GM12878 (cell line): ENCODE measurements around the gene H2BK1. TPM values are rescaled to one million over a fixed set of nuclear protein-coding genes. Genes with fewer than 3 reads are reported as not detected.

Source experiments
- BCL11A ChIP-seq: IDR thresholded peaks from 2 replicates; pipeline ENCODE4 v1.6.1; 2011; ENCODE audit warnings: low read depth, low read length
- CBX3 ChIP-seq: fragments of 200-600 bp; sonication (generic); IDR thresholded peaks from 2 replicates; pipeline ENCODE4 v1.6.1; 2016; ENCODE audit warnings: low read depth, borderline replicate concordance
- EGR1 ChIP-seq, 2 experiments: IDR thresholded peaks; 1 replicate in 1 of 2; 2 replicates in 1 of 2; pipeline ENCODE4 v1.6.1; 2011 to 2012; ENCODE audit warnings: low read depth in 2 of 2, low read length in 2 of 2, borderline replicate concordance in 1 of 2, mild to moderate bottlenecking in 1 of 2, moderate library complexity in 1 of 2
- KDM1A ChIP-seq: fragments of 200-600 bp; sonication (generic); IDR thresholded peaks from 2 replicates; pipeline ENCODE4 v1.6.1; 2016; ENCODE audit warnings: borderline replicate concordance
- NR2C1 ChIP-seq: fragments of 450-650 bp; IDR thresholded peaks from 2 replicates; pipeline ENCODE4 v1.6.1; 2017; ENCODE audit warnings: antibody characterized with exemption, mild to moderate bottlenecking, moderate library complexity
- STAT3 ChIP-seq: IDR thresholded peaks from 2 replicates; pipeline ENCODE4 v1.6.1; 2011; ENCODE audit warnings: low read depth, low read length, improper control_type of control experiment
- TARDBP ChIP-seq: IDR thresholded peaks from 2 replicates; pipeline ENCODE4 v1.6.1; 2016; ENCODE audit warnings: borderline replicate concordance
- TCF12 ChIP-seq: IDR thresholded peaks from 2 replicates; pipeline ENCODE4 v1.6.1; 2011; ENCODE audit warnings: low read depth, mild to moderate bottlenecking, low read length
- ZNF622 ChIP-seq: fragments of 450-650 bp; IDR thresholded peaks from 2 replicates; pipeline ENCODE4 v1.6.1; 2017; ENCODE audit warnings: mild to moderate bottlenecking, inconsistent platforms
- polyA plus RNA-seq, 11 experiments: library from polyadenylated mRNA; depleted of rRNA in 4 of 11; unstranded in 6 of 11; stranded (reverse) in 5 of 11; fragments of >200 nt; fragmentation: Nextera tagmentation in 4 of 11; fragmentation: Illumina TruSeq in 1 of 11; extraction: Ambion mirVana in 4 of 11; extraction: Trizol in 1 of 11; gene quantifications; 1 replicate in 1 of 11; 2 replicates in 10 of 11; pipeline versions ENCODE4 v1.2.1 to v1.2.3, GENCODE V29; 2011 to 2016; ENCODE audit warnings: inconsistent platforms in 2 of 11, missing spikeins in 2 of 11, low read depth in 1 of 11
- total RNA-seq, 4 experiments: library from RNA; depleted of rRNA in 3 of 4; stranded (reverse); fragments of >200 nt in 3 of 4; fragmentation: Illumina TruSeq in 1 of 4; extraction: Trizol in 1 of 4; gene quantifications; 2 replicates each; pipeline versions ENCODE4 v1.2.1 to v1.2.3, GENCODE V29; 2013 to 2021
- TF ChIP-seq, protein P1 (sequence below): fragments of 450-650 bp; IDR thresholded peaks from 2 replicates; pipeline ENCODE4 v1.6.1; 2017; ENCODE audit warnings: borderline replicate concordance
- TF ChIP-seq, protein P2 (sequence below): fragments of 450-650 bp; IDR thresholded peaks from 2 replicates; pipeline ENCODE4 v1.6.1; 2016; ENCODE audit warnings: mild to moderate bottlenecking, moderate library complexity, borderline replicate concordance
- TF ChIP-seq, protein P3 (sequence below): IDR thresholded peaks from 2 replicates; pipeline ENCODE4 v1.6.1; 2012; ENCODE audit warnings: low read depth, low read length, improper control_type of control experiment
- TF ChIP-seq, protein P4 (sequence below): fragments of 150-350 bp; IDR thresholded peaks from 2 replicates; pipeline ENCODE4 v1.6.1; 2014; ENCODE audit warnings: mild to moderate bottlenecking, low read depth, low read length
- TF ChIP-seq, protein P5 (sequence below): IDR thresholded peaks from 2 replicates; pipeline ENCODE4 v1.6.1; 2012; ENCODE audit warnings: mild to moderate bottlenecking, low read depth, low read length
- TF ChIP-seq, protein P6 (sequence below): IDR thresholded peaks from 2 replicates; pipeline ENCODE4 v1.6.1; 2011; ENCODE audit warnings: borderline replicate concordance, low read depth, mild to moderate bottlenecking, moderate library complexity, low read length; ENCODE audit not compliant: insufficient read depth, poor library complexity, severe bottlenecking

H2BK1 gene
- total and polyA plus RNA-seq, 10 of the 15 experiments (the other 5 are each of a cell fraction or from before 2014, with no cell fraction given), result 0.54 TPM; not detected in 9

DNA sequence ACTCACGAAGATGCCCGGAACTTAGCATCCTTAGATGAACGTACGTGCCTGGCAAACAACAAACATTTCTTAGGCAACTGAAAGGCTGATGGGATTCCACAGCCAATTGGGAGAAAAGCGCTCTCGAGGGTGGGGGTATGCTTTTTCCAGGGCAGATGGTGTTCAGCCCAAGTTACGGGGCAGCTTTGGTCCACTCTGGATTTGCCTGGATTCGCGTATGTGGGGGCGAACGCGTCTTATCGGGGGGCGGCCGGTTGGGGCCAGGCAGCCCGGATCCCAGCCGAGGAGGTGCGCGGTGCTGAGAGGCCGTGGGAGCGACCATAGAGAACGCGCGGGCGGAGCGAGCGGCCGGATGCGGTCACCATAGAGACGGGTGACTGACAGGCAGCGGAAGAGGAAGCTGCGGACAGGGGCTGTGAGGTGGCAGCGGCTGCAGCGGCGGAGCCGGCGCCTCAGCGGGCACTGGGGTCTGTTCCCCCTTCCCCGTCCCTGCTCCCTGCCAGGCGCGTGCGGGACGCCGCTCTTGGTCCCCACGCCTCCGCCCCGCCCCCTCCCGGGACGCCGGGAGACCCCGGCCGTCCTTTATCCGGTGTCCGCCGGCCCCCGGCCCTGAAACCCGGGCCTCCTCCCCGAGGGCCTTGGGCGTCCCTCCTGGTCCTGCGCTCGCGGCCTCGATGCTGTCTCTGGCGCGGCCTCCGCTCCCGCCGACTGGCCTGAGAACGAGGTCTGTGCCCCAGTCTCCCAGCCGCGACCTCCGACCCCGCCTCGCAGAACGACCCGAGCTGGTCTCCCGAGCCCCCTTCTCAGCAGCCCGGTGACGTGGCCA lies 22.0 kb upstream of the H2BK1 start, which contains the start of gene CHPF2 (continued):
- TF ChIP-seq, protein P1, sequence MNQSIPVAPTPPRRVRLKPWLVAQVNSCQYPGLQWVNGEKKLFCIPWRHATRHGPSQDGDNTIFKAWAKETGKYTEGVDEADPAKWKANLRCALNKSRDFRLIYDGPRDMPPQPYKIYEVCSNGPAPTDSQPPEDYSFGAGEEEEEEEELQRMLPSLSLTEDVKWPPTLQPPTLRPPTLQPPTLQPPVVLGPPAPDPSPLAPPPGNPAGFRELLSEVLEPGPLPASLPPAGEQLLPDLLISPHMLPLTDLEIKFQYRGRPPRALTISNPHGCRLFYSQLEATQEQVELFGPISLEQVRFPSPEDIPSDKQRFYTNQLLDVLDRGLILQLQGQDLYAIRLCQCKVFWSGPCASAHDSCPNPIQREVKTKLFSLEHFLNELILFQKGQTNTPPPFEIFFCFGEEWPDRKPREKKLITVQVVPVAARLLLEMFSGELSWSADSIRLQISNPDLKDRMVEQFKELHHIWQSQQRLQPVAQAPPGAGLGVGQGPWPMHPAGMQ, result no peak
- TF ChIP-seq TARDBP, result no peak
- TF ChIP-seq STAT3, result no peak
- peak; percentile 13; the same call in 1 of the 2 replicates for TF ChIP-seq NR2C1
- peak; percentile 48; the same call in 1 of the 2 replicates for TF ChIP-seq TCF12
- TF ChIP-seq, protein P2, sequence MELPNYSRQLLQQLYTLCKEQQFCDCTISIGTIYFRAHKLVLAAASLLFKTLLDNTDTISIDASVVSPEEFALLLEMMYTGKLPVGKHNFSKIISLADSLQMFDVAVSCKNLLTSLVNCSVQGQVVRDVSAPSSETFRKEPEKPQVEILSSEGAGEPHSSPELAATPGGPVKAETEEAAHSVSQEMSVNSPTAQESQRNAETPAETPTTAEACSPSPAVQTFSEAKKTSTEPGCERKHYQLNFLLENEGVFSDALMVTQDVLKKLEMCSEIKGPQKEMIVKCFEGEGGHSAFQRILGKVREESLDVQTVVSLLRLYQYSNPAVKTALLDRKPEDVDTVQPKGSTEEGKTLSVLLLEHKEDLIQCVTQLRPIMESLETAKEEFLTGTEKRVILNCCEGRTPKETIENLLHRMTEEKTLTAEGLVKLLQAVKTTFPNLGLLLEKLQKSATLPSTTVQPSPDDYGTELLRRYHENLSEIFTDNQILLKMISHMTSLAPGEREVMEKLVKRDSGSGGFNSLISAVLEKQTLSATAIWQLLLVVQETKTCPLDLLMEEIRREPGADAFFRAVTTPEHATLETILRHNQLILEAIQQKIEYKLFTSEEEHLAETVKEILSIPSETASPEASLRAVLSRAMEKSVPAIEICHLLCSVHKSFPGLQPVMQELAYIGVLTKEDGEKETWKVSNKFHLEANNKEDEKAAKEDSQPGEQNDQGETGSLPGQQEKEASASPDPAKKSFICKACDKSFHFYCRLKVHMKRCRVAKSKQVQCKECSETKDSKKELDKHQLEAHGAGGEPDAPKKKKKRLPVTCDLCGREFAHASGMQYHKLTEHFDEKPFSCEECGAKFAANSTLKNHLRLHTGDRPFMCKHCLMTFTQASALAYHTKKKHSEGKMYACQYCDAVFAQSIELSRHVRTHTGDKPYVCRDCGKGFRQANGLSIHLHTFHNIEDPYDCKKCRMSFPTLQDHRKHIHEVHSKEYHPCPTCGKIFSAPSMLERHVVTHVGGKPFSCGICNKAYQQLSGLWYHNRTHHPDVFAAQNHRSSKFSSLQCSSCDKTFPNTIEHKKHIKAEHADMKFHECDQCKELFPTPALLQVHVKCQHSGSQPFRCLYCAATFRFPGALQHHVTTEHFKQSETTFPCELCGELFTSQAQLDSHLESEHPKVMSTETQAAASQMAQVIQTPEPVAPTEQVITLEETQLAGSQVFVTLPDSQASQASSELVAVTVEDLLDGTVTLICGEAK, result peak; percentile 83
- TF ChIP-seq CBX3, result no peak
- no peak for TF ChIP-seq BCL11A
- TF ChIP-seq, protein P3, sequence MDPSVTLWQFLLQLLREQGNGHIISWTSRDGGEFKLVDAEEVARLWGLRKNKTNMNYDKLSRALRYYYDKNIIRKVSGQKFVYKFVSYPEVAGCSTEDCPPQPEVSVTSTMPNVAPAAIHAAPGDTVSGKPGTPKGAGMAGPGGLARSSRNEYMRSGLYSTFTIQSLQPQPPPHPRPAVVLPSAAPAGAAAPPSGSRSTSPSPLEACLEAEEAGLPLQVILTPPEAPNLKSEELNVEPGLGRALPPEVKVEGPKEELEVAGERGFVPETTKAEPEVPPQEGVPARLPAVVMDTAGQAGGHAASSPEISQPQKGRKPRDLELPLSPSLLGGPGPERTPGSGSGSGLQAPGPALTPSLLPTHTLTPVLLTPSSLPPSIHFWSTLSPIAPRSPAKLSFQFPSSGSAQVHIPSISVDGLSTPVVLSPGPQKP, result peak; percentile 74
- TF ChIP-seq, protein P4, sequence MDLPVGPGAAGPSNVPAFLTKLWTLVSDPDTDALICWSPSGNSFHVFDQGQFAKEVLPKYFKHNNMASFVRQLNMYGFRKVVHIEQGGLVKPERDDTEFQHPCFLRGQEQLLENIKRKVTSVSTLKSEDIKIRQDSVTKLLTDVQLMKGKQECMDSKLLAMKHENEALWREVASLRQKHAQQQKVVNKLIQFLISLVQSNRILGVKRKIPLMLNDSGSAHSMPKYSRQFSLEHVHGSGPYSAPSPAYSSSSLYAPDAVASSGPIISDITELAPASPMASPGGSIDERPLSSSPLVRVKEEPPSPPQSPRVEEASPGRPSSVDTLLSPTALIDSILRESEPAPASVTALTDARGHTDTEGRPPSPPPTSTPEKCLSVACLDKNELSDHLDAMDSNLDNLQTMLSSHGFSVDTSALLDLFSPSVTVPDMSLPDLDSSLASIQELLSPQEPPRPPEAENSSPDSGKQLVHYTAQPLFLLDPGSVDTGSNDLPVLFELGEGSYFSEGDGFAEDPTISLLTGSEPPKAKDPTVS, result no peak
- peak in 1 of 2 experiments; percentile 68; a peak in 1 of 3 replicates for TF ChIP-seq EGR1 (IDR thresholded peaks at IDR 0.05; ENCODE audit: borderline replicate concordance in 1 of 2, low read depth in 2 of 2, low read length in 2 of 2)
- TF ChIP-seq ZNF622, result no peak
- TF ChIP-seq, protein P5, sequence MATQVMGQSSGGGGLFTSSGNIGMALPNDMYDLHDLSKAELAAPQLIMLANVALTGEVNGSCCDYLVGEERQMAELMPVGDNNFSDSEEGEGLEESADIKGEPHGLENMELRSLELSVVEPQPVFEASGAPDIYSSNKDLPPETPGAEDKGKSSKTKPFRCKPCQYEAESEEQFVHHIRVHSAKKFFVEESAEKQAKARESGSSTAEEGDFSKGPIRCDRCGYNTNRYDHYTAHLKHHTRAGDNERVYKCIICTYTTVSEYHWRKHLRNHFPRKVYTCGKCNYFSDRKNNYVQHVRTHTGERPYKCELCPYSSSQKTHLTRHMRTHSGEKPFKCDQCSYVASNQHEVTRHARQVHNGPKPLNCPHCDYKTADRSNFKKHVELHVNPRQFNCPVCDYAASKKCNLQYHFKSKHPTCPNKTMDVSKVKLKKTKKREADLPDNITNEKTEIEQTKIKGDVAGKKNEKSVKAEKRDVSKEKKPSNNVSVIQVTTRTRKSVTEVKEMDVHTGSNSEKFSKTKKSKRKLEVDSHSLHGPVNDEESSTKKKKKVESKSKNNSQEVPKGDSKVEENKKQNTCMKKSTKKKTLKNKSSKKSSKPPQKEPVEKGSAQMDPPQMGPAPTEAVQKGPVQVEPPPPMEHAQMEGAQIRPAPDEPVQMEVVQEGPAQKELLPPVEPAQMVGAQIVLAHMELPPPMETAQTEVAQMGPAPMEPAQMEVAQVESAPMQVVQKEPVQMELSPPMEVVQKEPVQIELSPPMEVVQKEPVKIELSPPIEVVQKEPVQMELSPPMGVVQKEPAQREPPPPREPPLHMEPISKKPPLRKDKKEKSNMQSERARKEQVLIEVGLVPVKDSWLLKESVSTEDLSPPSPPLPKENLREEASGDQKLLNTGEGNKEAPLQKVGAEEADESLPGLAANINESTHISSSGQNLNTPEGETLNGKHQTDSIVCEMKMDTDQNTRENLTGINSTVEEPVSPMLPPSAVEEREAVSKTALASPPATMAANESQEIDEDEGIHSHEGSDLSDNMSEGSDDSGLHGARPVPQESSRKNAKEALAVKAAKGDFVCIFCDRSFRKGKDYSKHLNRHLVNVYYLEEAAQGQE, result no peak
- TF ChIP-seq KDM1A, result no peak
- TF ChIP-seq, protein P6, sequence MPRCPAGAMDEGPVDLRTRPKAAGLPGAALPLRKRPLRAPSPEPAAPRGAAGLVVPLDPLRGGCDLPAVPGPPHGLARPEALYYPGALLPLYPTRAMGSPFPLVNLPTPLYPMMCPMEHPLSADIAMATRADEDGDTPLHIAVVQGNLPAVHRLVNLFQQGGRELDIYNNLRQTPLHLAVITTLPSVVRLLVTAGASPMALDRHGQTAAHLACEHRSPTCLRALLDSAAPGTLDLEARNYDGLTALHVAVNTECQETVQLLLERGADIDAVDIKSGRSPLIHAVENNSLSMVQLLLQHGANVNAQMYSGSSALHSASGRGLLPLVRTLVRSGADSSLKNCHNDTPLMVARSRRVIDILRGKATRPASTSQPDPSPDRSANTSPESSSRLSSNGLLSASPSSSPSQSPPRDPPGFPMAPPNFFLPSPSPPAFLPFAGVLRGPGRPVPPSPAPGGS, result no peak
